Activated T-cell treated with anti-CD3 and anti-CD28 coated beads, Interleukin-2, amount 50 U/mL, for 24 hours (primary cell): ENCODE measurements around the gene CCDC88C.
A peak's percentile ranks its signal among the peaks of the same experiment; 100 is the strongest.
"Not testable (repeated sequence)": the region's sequence is repeated elsewhere in the genome, so short reads cannot be mapped to it uniquely, and the experiment has no call there.

ENCODE experiments used
- DNase-seq: peaks from one replicate; pipeline ENCODE4 v3.0.0-alpha.2; 2020
- H3K27ac Mint-ChIP-seq: 2 replicates; pipeline ENCODE4 v1.8.0; 2020; ENCODE audit warnings: mild to moderate bottlenecking, mixed read lengths
- H3K27me3 Mint-ChIP-seq: 2 replicates; pipeline ENCODE4 v1.8.0; 2020; ENCODE audit warnings: mixed read lengths
- H3K36me3 Mint-ChIP-seq: 2 replicates; pipeline ENCODE4 v1.8.0; 2020; ENCODE audit warnings: low read depth, mixed read lengths
- H3K4me1 Mint-ChIP-seq: 2 replicates; pipeline ENCODE4 v1.8.0; 2020; ENCODE audit warnings: low read depth, mixed read lengths
- H3K4me3 Mint-ChIP-seq: 2 replicates; pipeline ENCODE4 v1.8.0; 2020; ENCODE audit warnings: mild to moderate bottlenecking, moderate library complexity, mixed read lengths
- H3K9me3 Mint-ChIP-seq: 2 replicates; pipeline ENCODE4 v1.8.0; 2020; ENCODE audit warnings: mixed read lengths

Gene CCDC88C

DNA sequence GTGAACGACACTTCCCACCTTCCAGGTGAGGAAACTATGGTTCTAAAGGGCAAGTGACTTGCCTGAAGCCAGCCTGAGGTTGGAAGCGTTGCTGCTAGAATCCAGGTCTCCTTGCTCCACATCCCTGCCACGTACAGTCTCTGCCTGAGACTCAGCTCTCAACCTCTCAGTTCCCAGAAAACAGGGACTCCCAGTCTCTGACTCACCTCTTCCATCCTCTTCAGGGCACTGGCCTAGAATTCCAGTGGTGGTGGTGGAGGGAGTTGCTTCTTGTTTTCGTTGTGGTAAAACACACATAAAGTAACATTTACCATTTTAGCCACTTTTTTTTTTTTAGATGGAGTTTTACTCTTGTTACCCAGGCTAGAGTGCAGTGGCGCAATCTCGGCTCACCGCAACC, 180.4 kb downstream of the CCDC88C start:
- Mint-ChIP-seq H3K4me1 (peaks cover 70% of the 10 kb centered on the region), H3K27me3 (no peaks in the 10 kb centered on the region), H3K27ac (peak overlapping the region; percentile 67), H3K9me3 (no peaks in the 10 kb centered on the region), H3K4me3 (no peak overlapping the region), H3K36me3 (peaks cover 31% of the 10 kb centered on the region)
- no peak for DNase-seq

- no peaks in the 10 kb centered on the region for H3K27me3 Mint-ChIP-seq
- no peak overlapping the region for H3K27ac Mint-ChIP-seq
- H3K9me3 Mint-ChIP-seq = peaks cover 4% of the 10 kb centered on the region
- DNase-seq = no peak
- peaks cover 70% of the 10 kb centered on the region for H3K4me1 Mint-ChIP-seq
- no peak overlapping the region for H3K4me3 Mint-ChIP-seq
- peaks cover 38% of the 10 kb centered on the region for H3K36me3 Mint-ChIP-seq
Measured at GRCh38 chr14:91235841-91236240, 181.8 kb downstream of the CCDC88C start.

- peaks cover 71% of the 10 kb centered on the region for H3K4me1 Mint-ChIP-seq
- H3K36me3 Mint-ChIP-seq = peaks cover 49% of the 10 kb centered on the region
- H3K27ac Mint-ChIP-seq = no peak overlapping the region
- no peak for DNase-seq
- peaks cover 4% of the 10 kb centered on the region for H3K9me3 Mint-ChIP-seq
- no peak overlapping the region for H3K4me3 Mint-ChIP-seq
- H3K27me3 Mint-ChIP-seq = no peaks in the 10 kb centered on the region
Measured at GRCh38 chr14:91234791-91235114, 182.9 kb downstream of the CCDC88C start.

- peaks cover 4% of the 10 kb centered on the region for H3K9me3 Mint-ChIP-seq
- no peak overlapping the region for H3K27ac Mint-ChIP-seq
- DNase-seq = no peak
- H3K27me3 Mint-ChIP-seq = no peaks in the 10 kb centered on the region
- H3K4me1 Mint-ChIP-seq = peaks cover 71% of the 10 kb centered on the region
- H3K36me3 Mint-ChIP-seq = peaks cover 49% of the 10 kb centered on the region
- H3K4me3 Mint-ChIP-seq = no peak overlapping the region
Measured at GRCh38 chr14:91233936-91234790, 183.5 kb downstream of the CCDC88C start.

DNA sequence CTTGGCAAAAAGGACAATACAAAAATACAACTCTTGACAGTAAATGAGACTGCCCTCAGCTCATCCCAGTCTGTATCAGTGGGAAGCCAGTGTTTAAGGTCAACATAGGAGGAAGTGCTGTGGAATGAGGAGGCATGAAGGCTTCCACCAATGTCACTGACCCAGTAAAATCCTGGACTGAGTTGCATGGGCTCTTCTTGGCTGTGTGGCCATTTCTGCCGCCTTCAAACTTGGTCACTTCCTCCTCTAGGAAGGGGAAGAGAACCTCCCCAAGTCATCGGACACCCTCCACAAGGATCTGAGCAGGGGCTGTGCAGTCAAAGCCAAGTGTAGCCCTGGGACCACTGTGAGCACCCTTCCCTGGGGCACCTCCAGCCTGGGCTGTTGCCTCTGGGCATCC, 185.0 kb downstream of the CCDC88C start:
- H3K36me3 Mint-ChIP-seq = peaks cover 46% of the 10 kb centered on the region
- peak overlapping the region; percentile 63 for H3K27ac Mint-ChIP-seq
- no peak for DNase-seq
- no peak overlapping the region for H3K4me3 Mint-ChIP-seq
- H3K4me1 Mint-ChIP-seq = peaks cover 71% of the 10 kb centered on the region
- no peaks in the 10 kb centered on the region for H3K27me3 Mint-ChIP-seq
- peaks cover 4% of the 10 kb centered on the region for H3K9me3 Mint-ChIP-seq

- DNase-seq = no peak
- Mint-ChIP-seq H3K4me1 (peaks cover 73% of the 10 kb centered on the region), H3K27ac (peak overlapping the region; percentile 99), H3K4me3 (no peak overlapping the region), H3K36me3 (peaks cover 46% of the 10 kb centered on the region), H3K9me3 (peaks cover 4% of the 10 kb centered on the region), H3K27me3 (no peaks in the 10 kb centered on the region)
Measured at GRCh38 chr14:91232052-91232451, 185.6 kb downstream of the CCDC88C start.

- H3K27ac Mint-ChIP-seq = peak overlapping the region; percentile 99
- H3K36me3 Mint-ChIP-seq = peaks cover 48% of the 10 kb centered on the region
- H3K27me3 Mint-ChIP-seq = no peaks in the 10 kb centered on the region
- no peak for DNase-seq
- H3K4me1 Mint-ChIP-seq = peaks cover 79% of the 10 kb centered on the region
- peaks cover 4% of the 10 kb centered on the region for H3K9me3 Mint-ChIP-seq
- H3K4me3 Mint-ChIP-seq = peak overlapping the region; percentile 32
Measured at GRCh38 chr14:91231446-91231845, 186.2 kb downstream of the CCDC88C start.

GRCh38 chr14:91230397-91231035, 187.1 kb downstream of the CCDC88C start:
- Mint-ChIP-seq H3K36me3 (peaks cover 49% of the 10 kb centered on the region), H3K9me3 (peaks cover 4% of the 10 kb centered on the region), H3K4me3 (peak overlapping the region; percentile 72), H3K27ac (peak overlapping the region; percentile 99), H3K27me3 (no peaks in the 10 kb centered on the region), H3K4me1 (peaks cover 83% of the 10 kb centered on the region)
- DNase-seq = no peak

GRCh38 chr14:91229743-91230200, 187.8 kb downstream of the CCDC88C start:
- peak; percentile 75 for DNase-seq
- H3K27me3 Mint-ChIP-seq = no peaks in the 10 kb centered on the region
- H3K9me3 Mint-ChIP-seq = peaks cover 7% of the 10 kb centered on the region
- peak overlapping the region; percentile 72 for H3K4me3 Mint-ChIP-seq
- H3K4me1 Mint-ChIP-seq = peaks cover 88% of the 10 kb centered on the region
- peaks cover 52% of the 10 kb centered on the region for H3K36me3 Mint-ChIP-seq
- H3K27ac Mint-ChIP-seq = peak overlapping the region; percentile 99

- Mint-ChIP-seq H3K36me3 (peaks cover 52% of the 10 kb centered on the region), H3K4me1 (peaks cover 91% of the 10 kb centered on the region), H3K27me3 (no peaks in the 10 kb centered on the region), H3K4me3 (peak overlapping the region; percentile 72), H3K27ac (peak overlapping the region; percentile 99), H3K9me3 (peaks cover 7% of the 10 kb centered on the region)
- peak; percentile 56 for DNase-seq
Measured at GRCh38 chr14:91229005-91229382, 188.6 kb downstream of the CCDC88C start.

- Mint-ChIP-seq H3K9me3 (peaks cover 8% of the 10 kb centered on the region), H3K27me3 (no peaks in the 10 kb centered on the region), H3K27ac (peak overlapping the region; percentile 99), H3K4me1 (peaks cover 95% of the 10 kb centered on the region), H3K36me3 (peaks cover 58% of the 10 kb centered on the region), H3K4me3 (peak overlapping the region; percentile 72)
- DNase-seq = peak; percentile 88
Measured at GRCh38 chr14:91228112-91229004, 189.3 kb downstream of the CCDC88C start.

GRCh38 chr14:91227183-91227628, 190.4 kb downstream of the CCDC88C start:
- Mint-ChIP-seq H3K4me1 (peaks cover 99% of the 10 kb centered on the region), H3K27ac (peak overlapping the region; percentile 99), H3K27me3 (no peaks in the 10 kb centered on the region), H3K4me3 (peak overlapping the region; percentile 72), H3K36me3 (peaks cover 65% of the 10 kb centered on the region), H3K9me3 (peaks cover 16% of the 10 kb centered on the region)
- peak; percentile 53 for DNase-seq

DNA sequence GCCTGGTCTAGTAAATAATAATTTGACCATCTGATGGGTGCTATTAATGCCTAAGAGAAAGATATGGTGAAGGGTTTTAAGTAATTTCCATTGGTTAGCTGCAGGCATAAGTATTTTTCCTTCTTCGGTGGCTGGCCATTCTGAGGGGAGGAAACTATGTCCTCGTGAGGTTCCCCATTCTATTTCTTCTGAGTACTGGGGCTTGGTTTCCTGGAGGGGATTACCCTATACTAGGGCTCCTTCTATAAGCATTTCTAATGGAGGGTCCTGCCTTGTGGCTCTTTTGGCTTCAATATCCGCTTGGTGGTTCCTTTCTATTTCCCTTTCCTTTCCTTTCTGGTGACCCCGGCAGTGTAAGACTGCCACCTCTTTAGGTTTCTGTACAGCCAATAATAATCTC, 191.3 kb downstream of the CCDC88C start:
- peak overlapping the region; percentile 99 for H3K27ac Mint-ChIP-seq
- H3K9me3 Mint-ChIP-seq = peaks cover 20% of the 10 kb centered on the region
- peaks cover 98% of the 10 kb centered on the region for H3K4me1 Mint-ChIP-seq
- not testable (repeated sequence) for DNase-seq, H3K27me3 Mint-ChIP-seq
- peak overlapping the region; percentile 72 for H3K4me3 Mint-ChIP-seq
- H3K36me3 Mint-ChIP-seq = peaks cover 66% of the 10 kb centered on the region

- Mint-ChIP-seq H3K4me3 (no peak overlapping the region), H3K27me3 (no peaks in the 10 kb centered on the region), H3K4me1 (peaks cover 95% of the 10 kb centered on the region), H3K9me3 (peaks cover 17% of the 10 kb centered on the region), H3K27ac (no peak overlapping the region), H3K36me3 (peaks cover 64% of the 10 kb centered on the region)
- no peak for DNase-seq
Measured at GRCh38 chr14:91225025-91225424, 192.6 kb downstream of the CCDC88C start.
